ENCODE data around the gene RPL6. TPM values are rescaled to one million over a fixed set of nuclear protein-coding genes. Genes with fewer than 3 reads are reported as not detected.
A peak's percentile ranks its signal among the peaks of the same experiment; 100 is the strongest.
"Not testable (repeated sequence)": the region's sequence is repeated elsewhere in the genome, so short reads cannot be mapped to it uniquely, and the experiment has no call there.

The RPL6 gene
- 1,000 to 10,000 TPM; 1,104 to 1,130 TPM for total RNA-seq

DNA sequence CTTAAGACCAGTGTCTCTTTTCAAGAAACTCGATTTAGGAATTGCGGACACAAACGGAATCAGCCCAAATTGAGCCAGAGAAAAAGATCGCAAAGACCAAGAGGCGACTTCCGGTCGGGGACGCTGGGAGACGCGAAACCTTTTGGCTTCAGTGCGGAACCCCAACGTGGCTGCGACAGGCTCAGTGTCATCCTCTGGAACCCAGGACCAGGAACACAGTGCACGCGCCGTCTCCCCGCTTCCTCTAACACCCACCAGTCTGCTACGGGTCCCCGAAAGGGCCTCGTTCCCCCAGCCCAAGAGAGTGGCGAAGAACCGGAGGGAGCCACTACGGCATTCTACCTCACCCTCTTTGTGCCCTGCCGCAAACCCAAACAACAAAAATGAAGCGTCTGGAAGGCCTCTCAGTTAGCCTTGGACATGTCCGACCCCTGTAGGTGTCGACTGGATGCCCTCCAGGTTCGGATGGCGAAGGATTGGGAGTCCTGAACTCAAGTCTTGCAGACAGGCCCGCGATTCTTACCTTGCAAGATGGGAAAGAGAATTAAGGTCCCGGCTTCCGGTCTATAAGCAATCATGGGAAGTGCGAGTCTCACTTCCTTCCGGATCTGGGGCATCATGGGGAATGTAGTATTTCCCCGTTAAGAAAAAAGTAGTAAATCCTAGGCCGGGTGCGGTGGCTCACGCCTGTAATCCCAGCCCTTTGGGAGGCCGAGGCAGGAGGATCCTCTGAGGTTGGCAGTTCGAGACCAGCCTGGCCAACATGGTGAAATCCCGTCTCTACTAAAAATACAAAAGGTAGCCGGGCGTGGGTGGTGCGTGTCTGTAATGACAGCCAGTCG, at the start of gene RPL6:
Gene RPL6 (minus strand): TSS at position 542 of the 842 bp plus-strand sequence. CDS start 949 bp downstream, outside the sequence.
- peak within 1 kb of the TSS; percentile 100 for H3K27ac Mint-ChIP-seq
- ATAC-seq = peak; percentile 85
- H3K27me3 Mint-ChIP-seq (ENCODE audit: low read depth) = no peaks in the 10 kb centered on the region
- H3K9me3 Mint-ChIP-seq (ENCODE audit: insufficient read depth) = no peaks in the 10 kb centered on the region
- CTCF ChIA-PET = no interaction called here
- peak; percentile 88 for DNase-seq
- H3K4me1 Mint-ChIP-seq (ENCODE audit: low read depth) = peaks cover 42% of the 10 kb centered on the region
- POLR2A ChIA-PET = interaction anchor here (1.3 kb wide), 1 partner anchor 9 kb away, joined by 5 read pairs; no protein-coding TSS in a partner anchor
- H3K36me3 Mint-ChIP-seq (ENCODE audit: low read depth) = peaks cover 50% of the 10 kb centered on the region
- peak within 1 kb of the TSS; percentile 99 for H3K4me3 Mint-ChIP-seq

DNA sequence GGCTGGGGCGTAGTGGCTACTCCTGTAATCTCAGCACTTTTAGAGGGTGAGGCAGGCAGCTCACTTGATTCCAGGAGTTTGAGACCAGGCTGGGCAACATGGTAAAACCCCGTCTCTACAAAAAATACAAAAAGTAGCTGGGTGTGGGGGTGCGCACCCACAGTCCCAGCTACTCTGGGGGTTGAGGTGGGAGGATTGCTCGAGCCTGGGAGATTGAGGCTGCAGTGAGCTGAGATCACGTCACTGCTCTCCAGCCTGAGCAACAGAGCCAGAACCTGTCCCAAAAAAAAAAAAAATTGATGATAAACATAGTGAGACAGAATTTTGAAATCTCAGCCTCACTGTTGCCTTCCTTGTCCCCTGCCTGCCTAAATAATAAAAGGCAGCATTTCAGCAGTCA, 49.3 kb upstream of the RPL6 start:
- ATAC-seq = no peak
- no peaks in the 10 kb centered on the region for H3K27me3 Mint-ChIP-seq (ENCODE audit: low read depth)
- H3K36me3 Mint-ChIP-seq (ENCODE audit: low read depth) = peaks cover 46% of the 10 kb centered on the region
- H3K4me3 Mint-ChIP-seq = no peak overlapping the region
- CTCF ChIA-PET = interaction anchor here (1.1 kb wide), 1 partner anchor 14 kb away, joined by 3 read pairs; no protein-coding TSS in a partner anchor
- no peak overlapping the region for H3K27ac Mint-ChIP-seq
- no peaks in the 10 kb centered on the region for H3K9me3 Mint-ChIP-seq (ENCODE audit: insufficient read depth)
- H3K4me1 Mint-ChIP-seq (ENCODE audit: low read depth) = no peaks in the 10 kb centered on the region
- no peak for DNase-seq
- POLR2A ChIA-PET = no interaction called here

DNA sequence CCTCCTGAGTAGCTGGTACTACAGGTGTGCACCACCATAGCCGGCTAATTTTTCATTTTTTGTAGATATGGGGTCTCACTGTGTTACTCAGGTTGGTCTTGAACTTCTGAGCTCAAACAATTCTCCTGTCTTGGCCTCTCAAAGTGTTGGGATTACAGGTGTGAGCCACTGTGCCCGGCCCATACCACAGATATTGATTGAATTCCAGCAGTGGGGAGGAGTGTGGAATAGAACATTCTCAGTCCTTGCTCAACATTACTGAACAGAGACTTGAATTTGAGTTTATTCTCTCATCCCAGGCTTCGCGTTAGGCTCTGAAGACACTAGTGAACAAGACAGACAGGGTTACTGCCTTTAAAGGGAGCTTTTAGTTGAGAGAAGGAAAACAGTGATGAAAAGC, 48.9 kb upstream of the RPL6 start:
- Mint-ChIP-seq H3K4me3 (no peak overlapping the region), H3K36me3 (ENCODE audit: low read depth) (peaks cover 47% of the 10 kb centered on the region), H3K27ac (no peak overlapping the region), H3K27me3 (ENCODE audit: low read depth) (no peaks in the 10 kb centered on the region), H3K9me3 (ENCODE audit: insufficient read depth) (no peaks in the 10 kb centered on the region), H3K4me1 (ENCODE audit: low read depth) (no peaks in the 10 kb centered on the region)
- ChIA-PET POLR2A (no interaction called here), CTCF (interaction anchor here (1.1 kb wide), 1 partner anchor 15 kb away, joined by 3 read pairs; no protein-coding TSS in a partner anchor)
- DNase-seq (no peak), ATAC-seq (no peak)

DNA sequence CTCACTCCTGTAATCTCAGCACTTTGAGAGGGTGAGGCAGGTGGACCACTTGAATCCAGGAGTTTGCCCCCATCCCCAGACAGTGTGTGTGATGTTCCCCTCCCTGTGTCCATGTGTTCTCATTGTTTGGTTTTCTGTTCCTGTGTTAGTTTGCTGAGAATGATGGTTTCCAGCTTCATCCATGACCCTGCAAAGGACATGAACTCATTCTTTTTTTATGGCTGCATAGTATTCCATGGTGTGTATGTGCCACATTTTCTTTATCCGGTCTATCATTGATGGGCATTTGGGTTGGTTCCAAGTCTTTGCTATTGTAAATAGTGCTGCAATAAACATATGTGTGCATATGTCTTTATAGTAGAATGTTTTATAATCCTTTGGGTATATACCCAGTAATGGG, 47.7 kb upstream of the RPL6 start:
- H3K4me1 Mint-ChIP-seq (ENCODE audit: low read depth); ATAC-seq; H3K27ac Mint-ChIP-seq; H3K9me3 Mint-ChIP-seq (ENCODE audit: insufficient read depth); H3K27me3 Mint-ChIP-seq (ENCODE audit: low read depth); CTCF ChIA-PET; H3K4me3 Mint-ChIP-seq; POLR2A ChIA-PET; DNase-seq: not testable (repeated sequence)
- peaks cover 54% of the 10 kb centered on the region for H3K36me3 Mint-ChIP-seq (ENCODE audit: low read depth)

DNA sequence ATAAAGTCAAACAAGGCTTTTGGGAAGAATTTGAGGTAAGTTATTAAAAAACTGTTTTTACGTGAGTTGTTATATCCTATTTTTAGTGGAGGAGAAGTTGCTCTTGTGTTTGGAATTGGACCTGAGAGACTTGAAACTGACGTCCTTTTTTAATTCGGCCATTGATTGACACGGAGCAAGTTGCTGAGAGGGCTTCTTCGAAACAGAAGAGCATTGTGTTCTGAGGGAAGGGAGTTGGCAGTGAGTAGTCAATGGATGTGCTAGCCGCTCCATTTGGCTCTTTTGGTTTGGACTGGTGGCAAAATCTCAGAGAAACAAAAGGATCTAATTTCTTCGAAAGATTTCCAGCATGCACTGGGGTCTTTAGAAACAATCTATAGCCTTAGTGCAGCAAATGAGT, 46.6 kb upstream of the RPL6 start:
- ATAC-seq (no peak), DNase-seq (no peak)
- H3K27ac Mint-ChIP-seq = no peak overlapping the region
- no peaks in the 10 kb centered on the region for H3K9me3 Mint-ChIP-seq (ENCODE audit: insufficient read depth)
- H3K36me3 Mint-ChIP-seq (ENCODE audit: low read depth) = peaks cover 59% of the 10 kb centered on the region
- no peaks in the 10 kb centered on the region for H3K27me3 Mint-ChIP-seq (ENCODE audit: low read depth)
- CTCF ChIA-PET = no interaction called here
- no peaks in the 10 kb centered on the region for H3K4me1 Mint-ChIP-seq (ENCODE audit: low read depth)
- POLR2A ChIA-PET = no interaction called here
- no peak overlapping the region for H3K4me3 Mint-ChIP-seq

DNA sequence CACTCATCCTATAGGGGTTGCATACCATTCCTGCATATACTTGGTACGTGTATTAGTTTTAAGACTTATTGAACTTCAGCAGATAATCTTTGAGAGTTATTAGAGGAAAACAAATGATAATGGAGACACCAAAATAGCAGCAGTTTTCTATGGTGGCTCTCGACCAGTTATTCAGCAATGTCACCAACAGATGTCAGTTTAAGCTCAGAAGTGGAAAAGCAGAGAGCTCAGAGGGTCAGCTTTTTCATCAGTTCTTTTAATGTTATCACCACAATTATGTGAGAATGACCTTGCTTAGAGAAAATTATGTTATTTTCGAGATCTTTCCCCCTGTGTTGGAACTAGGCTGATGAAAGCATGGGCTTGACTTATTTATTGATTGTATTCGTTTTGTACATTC, 41.3 kb upstream of the RPL6 start:
- Mint-ChIP-seq H3K27me3 (ENCODE audit: low read depth) (no peaks in the 10 kb centered on the region), H3K4me3 (no peak overlapping the region), H3K36me3 (ENCODE audit: low read depth) (peaks cover 52% of the 10 kb centered on the region), H3K27ac (no peak overlapping the region), H3K9me3 (ENCODE audit: insufficient read depth) (no peaks in the 10 kb centered on the region), H3K4me1 (ENCODE audit: low read depth) (peaks cover 22% of the 10 kb centered on the region)
- CTCF ChIA-PET = interaction anchor here (1.0 kb wide), 1 partner anchor 13 kb away, joined by 4 read pairs; no protein-coding TSS in a partner anchor
- ATAC-seq (no peak), DNase-seq (no peak)
- POLR2A ChIA-PET = no interaction called here

DNA sequence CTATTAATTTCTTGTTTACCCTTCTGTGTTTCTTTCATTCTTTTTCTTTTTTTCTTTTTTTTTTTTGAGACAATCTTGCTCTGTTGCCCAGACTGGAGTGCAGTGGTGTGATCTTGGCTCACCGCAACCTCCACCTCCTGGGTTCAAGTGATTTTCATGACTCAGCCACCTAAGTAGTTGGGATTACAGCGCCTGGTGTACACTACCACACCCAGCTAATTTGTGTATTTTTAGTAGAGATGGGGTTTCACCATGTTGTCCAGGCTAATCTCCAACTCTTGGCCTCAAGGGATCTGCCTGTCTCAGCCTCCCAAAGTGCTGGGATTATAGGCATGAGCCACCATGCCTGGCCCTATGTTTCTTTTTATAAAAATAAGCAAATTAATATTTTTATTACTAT, 38.8 kb upstream of the RPL6 start:
- H3K27ac Mint-ChIP-seq; H3K9me3 Mint-ChIP-seq (ENCODE audit: insufficient read depth); H3K27me3 Mint-ChIP-seq (ENCODE audit: low read depth); DNase-seq; H3K4me3 Mint-ChIP-seq; POLR2A ChIA-PET; ATAC-seq: not testable (repeated sequence)
- CTCF ChIA-PET = interaction anchor here (1.3 kb wide), 1 partner anchor 250 kb away, joined by 3 read pairs; no protein-coding TSS in a partner anchor
- H3K4me1 Mint-ChIP-seq (ENCODE audit: low read depth) = peaks cover 23% of the 10 kb centered on the region
- peaks cover 44% of the 10 kb centered on the region for H3K36me3 Mint-ChIP-seq (ENCODE audit: low read depth)

DNA sequence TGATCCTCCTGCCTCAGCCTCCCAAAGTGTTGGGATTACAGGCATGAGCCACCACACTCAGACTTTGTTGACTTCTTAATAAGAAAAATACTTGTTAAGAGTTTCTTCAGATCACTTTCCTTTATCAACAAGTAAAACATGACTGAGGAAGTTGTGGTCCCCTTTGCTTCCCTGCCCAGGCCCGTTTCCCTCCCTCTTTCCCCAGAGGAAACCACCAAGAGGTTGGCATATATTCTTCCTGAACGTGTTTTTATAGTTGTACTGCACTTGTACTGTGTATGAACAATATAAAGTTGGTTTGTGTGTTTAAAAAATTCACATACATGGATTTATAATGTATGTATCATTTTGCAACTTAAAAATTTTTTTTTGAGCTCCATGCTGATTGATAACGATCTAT, 37.7 kb upstream of the RPL6 start:
- DNase-seq = no peak
- Mint-ChIP-seq H3K4me3 (peak overlapping the region; percentile 38), H3K27me3 (ENCODE audit: low read depth) (no peaks in the 10 kb centered on the region), H3K4me1 (ENCODE audit: low read depth) (peaks cover 23% of the 10 kb centered on the region), H3K9me3 (ENCODE audit: insufficient read depth) (no peaks in the 10 kb centered on the region), H3K27ac (peak overlapping the region; percentile 81), H3K36me3 (ENCODE audit: low read depth) (peaks cover 38% of the 10 kb centered on the region)
- ChIA-PET POLR2A (no interaction called here), CTCF (interaction anchor here (1.3 kb wide), 1 partner anchor 249 kb away, joined by 3 read pairs; no protein-coding TSS in a partner anchor)
- peak; percentile 51 for ATAC-seq

DNA sequence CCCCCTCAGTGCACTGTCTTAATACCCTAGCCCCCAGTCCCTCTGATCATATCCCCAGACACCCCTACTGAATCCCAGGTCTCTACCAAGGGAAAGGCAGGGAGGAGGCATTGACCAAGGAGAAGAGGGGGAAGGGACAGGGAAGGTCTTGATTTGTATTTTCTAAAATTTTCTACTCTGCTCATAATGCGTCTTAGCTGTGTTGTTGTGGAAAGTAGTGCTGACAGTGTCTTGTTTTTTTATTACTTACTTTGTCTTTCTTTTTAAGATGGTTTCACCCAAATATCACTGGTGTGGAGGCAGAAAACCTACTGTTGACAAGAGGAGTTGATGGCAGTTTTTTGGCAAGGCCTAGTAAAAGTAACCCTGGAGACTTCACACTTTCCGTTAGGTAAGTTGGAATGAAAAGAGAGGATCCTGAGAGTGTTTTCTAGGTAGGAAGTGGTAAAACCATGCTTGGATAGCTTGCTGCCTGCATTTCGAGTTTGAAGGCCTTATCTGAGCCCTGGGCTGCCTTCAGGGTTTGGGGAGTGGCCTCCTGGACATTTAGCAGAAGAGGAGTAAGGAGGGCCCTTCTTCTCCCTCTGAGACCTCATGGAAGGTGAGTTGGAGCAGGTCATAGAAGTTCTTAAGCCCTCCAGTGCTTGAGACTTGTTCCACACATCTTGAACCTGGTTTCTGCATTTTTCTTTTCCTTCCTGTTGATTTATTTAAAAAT, 36.8 kb upstream of the RPL6 start:
- DNase-seq (no peak), ATAC-seq (no peak)
- H3K9me3 Mint-ChIP-seq (ENCODE audit: insufficient read depth) = no peaks in the 10 kb centered on the region
- CTCF ChIA-PET = no interaction called here
- no peak overlapping the region for H3K4me3 Mint-ChIP-seq
- peaks cover 23% of the 10 kb centered on the region for H3K4me1 Mint-ChIP-seq (ENCODE audit: low read depth)
- H3K36me3 Mint-ChIP-seq (ENCODE audit: low read depth) = peaks cover 33% of the 10 kb centered on the region
- peak overlapping the region; percentile 47 for H3K27ac Mint-ChIP-seq
- POLR2A ChIA-PET = interaction anchor here (1.2 kb wide), 1 partner anchor 41 kb away, joined by 3 read pairs; no protein-coding TSS in a partner anchor
- H3K27me3 Mint-ChIP-seq (ENCODE audit: low read depth) = no peaks in the 10 kb centered on the region

DNA sequence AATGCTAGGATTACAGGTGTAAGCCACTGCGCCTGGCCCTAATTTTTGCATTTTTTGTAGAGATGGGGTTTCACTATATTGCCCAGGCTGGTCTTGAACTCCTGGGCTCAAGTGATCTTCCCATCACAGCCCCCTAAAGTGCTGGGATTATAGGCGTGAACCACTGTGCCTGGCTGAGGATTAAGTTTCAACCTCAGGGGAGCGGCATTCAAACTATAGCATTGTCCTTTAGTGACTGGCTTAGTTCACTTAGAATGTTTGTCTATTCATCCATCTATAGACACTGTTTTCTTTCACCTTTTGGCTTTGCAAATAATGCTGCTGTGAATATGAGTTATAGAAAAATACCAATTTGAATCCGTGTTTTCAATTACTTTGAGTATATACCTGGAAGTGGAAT, 34.5 kb upstream of the RPL6 start:
- DNase-seq (no peak), ATAC-seq (no peak)
- H3K9me3 Mint-ChIP-seq (ENCODE audit: insufficient read depth) = no peaks in the 10 kb centered on the region
- no peaks in the 10 kb centered on the region for H3K27me3 Mint-ChIP-seq (ENCODE audit: low read depth)
- ChIA-PET CTCF (no interaction called here), POLR2A (no interaction called here)
- peaks cover 22% of the 10 kb centered on the region for H3K36me3 Mint-ChIP-seq (ENCODE audit: low read depth)
- no peak overlapping the region for H3K4me3 Mint-ChIP-seq
- H3K4me1 Mint-ChIP-seq (ENCODE audit: low read depth) = peaks cover 23% of the 10 kb centered on the region
- no peak overlapping the region for H3K27ac Mint-ChIP-seq

DNA sequence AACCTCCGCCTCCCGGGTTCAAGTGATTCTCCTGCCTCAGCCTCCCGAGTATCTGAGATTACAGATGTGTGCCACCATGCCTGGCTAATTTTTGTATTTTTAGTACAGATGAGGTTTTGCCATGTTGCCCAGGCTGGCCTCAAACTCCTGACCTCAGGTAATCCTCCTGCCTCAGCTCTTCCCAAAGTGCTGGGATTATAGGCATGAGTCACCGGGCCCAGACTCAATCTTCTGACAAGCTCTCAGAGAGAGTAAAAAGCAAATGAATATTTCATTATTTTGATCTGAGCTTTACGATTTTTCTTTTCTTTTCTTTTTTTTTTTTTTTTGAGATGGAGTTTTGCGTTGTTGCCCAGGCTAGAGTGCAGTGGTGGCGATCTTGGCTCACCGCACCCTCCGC, 31.2 kb upstream of the RPL6 start:
- ATAC-seq; CTCF ChIA-PET; H3K27me3 Mint-ChIP-seq (ENCODE audit: low read depth); H3K4me3 Mint-ChIP-seq; POLR2A ChIA-PET; DNase-seq; H3K27ac Mint-ChIP-seq; H3K4me1 Mint-ChIP-seq (ENCODE audit: low read depth); H3K36me3 Mint-ChIP-seq (ENCODE audit: low read depth); H3K9me3 Mint-ChIP-seq (ENCODE audit: insufficient read depth): not testable (repeated sequence)

DNA sequence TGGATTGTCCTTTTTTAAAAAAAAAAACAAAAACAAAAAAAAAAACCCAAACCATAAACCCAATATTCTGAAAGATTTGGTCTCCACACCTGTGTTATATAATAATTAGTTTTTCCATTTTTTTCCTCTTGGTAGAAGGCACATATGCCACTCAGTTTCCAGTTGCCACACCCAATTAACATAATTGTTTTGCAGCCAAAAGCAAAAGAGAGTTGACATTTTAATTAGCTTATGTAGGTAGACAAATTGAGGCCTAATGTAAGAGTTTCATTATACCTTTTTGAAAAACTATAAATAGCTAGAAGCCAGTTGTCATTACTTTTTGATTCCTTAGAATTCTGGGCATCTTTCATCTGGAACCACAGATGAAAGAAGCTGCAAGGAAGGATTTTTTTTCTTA, 30.4 kb upstream of the RPL6 start:
- ATAC-seq = no peak
- Mint-ChIP-seq H3K4me3 (no peak overlapping the region), H3K36me3 (ENCODE audit: low read depth) (peaks cover 4% of the 10 kb centered on the region), H3K27ac (no peak overlapping the region), H3K4me1 (ENCODE audit: low read depth) (peaks cover 6% of the 10 kb centered on the region), H3K9me3 (ENCODE audit: insufficient read depth) (no peaks in the 10 kb centered on the region), H3K27me3 (ENCODE audit: low read depth) (no peaks in the 10 kb centered on the region)
- POLR2A ChIA-PET = no interaction called here
- CTCF ChIA-PET = no interaction called here
- DNase-seq = no peak
